Neural cell (in vitro differentiated cells): ENCODE measurements around the gene FAM162B. TPM values are rescaled to one million over a fixed set of nuclear protein-coding genes. Genes with fewer than 3 reads are reported as not detected.

Experiments used
- H2AFZ ChIP-seq: fragments of 200-600, 300-800 bp; sonication (generic), shearing (Covaris generic); 2 replicates; pipeline ENCODE4 v1.6.0; 2014; ENCODE audit warnings: low read depth, mild to moderate bottlenecking, antibody characterized with exemption, low read length, moderate library complexity
- H3F3A ChIP-seq: fragments of 200-600 bp; shearing (Covaris generic); 2 replicates; pipeline ENCODE4 v1.6.1; 2016; ENCODE audit warnings: mild to moderate bottlenecking, moderate library complexity, mixed read lengths, antibody characterized with exemption, low read length; ENCODE audit not compliant: insufficient read depth, poor library complexity, severe bottlenecking
- H3K27ac ChIP-seq: fragments of 200-600, 300-800 bp; sonication (generic), shearing (Covaris generic); 2 replicates; pipeline ENCODE4 v1.5.1; 2014; ENCODE audit warnings: mild to moderate bottlenecking, low read length, moderate library complexity
- H3K27me3 ChIP-seq: fragments of 300-800, 200-600 bp; sonication (generic), shearing (Covaris generic); 2 replicates; pipeline ENCODE4 v1.6.0; 2014; ENCODE audit warnings: mild to moderate bottlenecking, low read depth, low read length, moderate library complexity; ENCODE audit not compliant: insufficient read depth
- H3K36me3 ChIP-seq: fragments of 300-800, 200-600 bp; sonication (generic), shearing (Covaris generic); 2 replicates; pipeline ENCODE4 v1.5.1; 2014; ENCODE audit warnings: mild to moderate bottlenecking, antibody characterized with exemption, low read length, moderate library complexity; ENCODE audit not compliant: insufficient read depth
- H3K4me2 ChIP-seq: fragments of 300-800, 200-600 bp; sonication (generic), shearing (Covaris generic); 2 replicates; pipeline ENCODE4 v1.6.0; 2014; ENCODE audit warnings: mild to moderate bottlenecking, low read length
- H3K4me3 ChIP-seq: fragments of 300-800, 200-600 bp; sonication (generic), shearing (Covaris generic); 2 replicates; pipeline ENCODE4 v1.5.1; 2014; ENCODE audit warnings: mild to moderate bottlenecking, low read length, moderate library complexity
- H3K79me2 ChIP-seq: fragments of 200-600 bp; shearing (Covaris generic); replicated peaks from 2 replicates; pipeline ENCODE4 v1.6.0; 2014; ENCODE audit warnings: mild to moderate bottlenecking, low read length, moderate library complexity; ENCODE audit not compliant: insufficient read depth
- H3K9ac ChIP-seq: fragments of 300-800, 200-600 bp; sonication (generic), shearing (Covaris generic); 2 replicates; pipeline ENCODE4 v1.6.1; 2016; ENCODE audit warnings: mild to moderate bottlenecking, low read length, mixed read lengths
- H3K9me2 ChIP-seq: fragments of 200-600 bp; shearing (Covaris generic); 2 replicates; pipeline ENCODE4 v1.6.1; 2016; ENCODE audit warnings: mild to moderate bottlenecking, low read length, mixed read lengths; ENCODE audit not compliant: insufficient read depth
- H3K9me3 ChIP-seq: fragments of 200-600, 300-800 bp; sonication (generic), shearing (Covaris generic); 2 replicates; pipeline ENCODE4 v1.6.1; 2016; ENCODE audit warnings: mild to moderate bottlenecking, mixed run types, low read length, moderate library complexity, mixed read lengths
- H4K20me1 ChIP-seq: fragments of 200-600 bp; shearing (Covaris generic); 2 replicates; pipeline ENCODE4 v1.6.1; 2016; ENCODE audit warnings: mild to moderate bottlenecking, mixed run types; ENCODE audit not compliant: insufficient read depth
- CTCF ChIP-seq: fragments of 450-650 bp; IDR thresholded peaks from 2 replicates; pipeline ENCODE4 v1.5.1; 2014; ENCODE audit warnings: antibody characterized with exemption, mild to moderate bottlenecking, moderate library complexity; ENCODE audit not compliant: poor library complexity, severe bottlenecking
- EZH2 ChIP-seq: fragments of 200-600, 300-800 bp; shearing (Covaris generic), sonication (generic); IDR thresholded peaks from 2 replicates; pipeline ENCODE4 v1.6.1; 2014; ENCODE audit warnings: antibody characterized with exemption, low read length, borderline replicate concordance, mild to moderate bottlenecking; ENCODE audit not compliant: insufficient read depth, poor library complexity, severe bottlenecking
- MXI1 ChIP-seq: fragments of 450-650 bp; conservative IDR thresholded peaks from 2 replicates; pipeline ENCODE4 v1.6.1; 2014; ENCODE audit warnings: antibody characterized with exemption, mild to moderate bottlenecking; ENCODE audit not compliant: poor library complexity, severe bottlenecking
- POLR2AphosphoS5 ChIP-seq: IDR thresholded peaks from 2 replicates; pipeline ENCODE4 v1.6.1; 2012
- RAD21 ChIP-seq: fragments of 450-650 bp; conservative IDR thresholded peaks from 2 replicates; pipeline ENCODE4 v1.6.1; 2014; ENCODE audit warnings: antibody characterized with exemption, mild to moderate bottlenecking, moderate library complexity
- REST ChIP-seq: IDR thresholded peaks from 2 replicates; pipeline ENCODE4 v1.6.1; 2012; ENCODE audit warnings: borderline replicate concordance
- SMC3 ChIP-seq: fragments of 450-650 bp; conservative IDR thresholded peaks from 2 replicates; pipeline ENCODE4 v1.6.1; 2014; ENCODE audit warnings: antibody characterized with exemption, mild to moderate bottlenecking, moderate library complexity; ENCODE audit not compliant: poor library complexity
- TAF1 ChIP-seq: IDR thresholded peaks from 2 replicates; pipeline ENCODE4 v1.6.1; 2012; ENCODE audit warnings: low read depth
- polyA plus RNA-seq: library from polyadenylated mRNA; depleted of rRNA; stranded (reverse); fragments of >200 nt; gene quantifications from 2 replicates; pipeline ENCODE4 v1.2.3, GENCODE V29; 2014

Gene FAM162B
- polyA plus RNA-seq, 1 donor from 2014 or later = not detected

DNA sequence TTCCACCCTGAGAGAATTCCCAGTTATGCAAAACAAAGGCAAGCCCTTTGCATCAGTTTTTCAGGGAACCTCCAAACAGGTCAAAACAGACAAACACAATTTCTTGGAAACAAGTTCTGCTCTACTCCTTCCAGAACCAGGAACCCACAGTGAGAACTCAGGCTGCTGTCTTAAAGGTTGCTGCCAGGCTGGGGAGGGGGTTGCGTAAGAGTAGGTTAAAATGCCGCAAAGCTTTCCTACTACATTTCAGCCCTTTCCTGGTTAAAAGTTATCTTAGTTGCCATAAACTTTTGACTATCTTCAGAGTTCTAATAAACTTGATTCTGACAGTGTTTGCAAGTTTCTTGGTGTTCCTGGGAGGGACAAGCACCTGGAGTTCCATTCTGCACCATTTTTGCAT is 50.8 kb downstream of the FAM162B start:
- Histone ChIP-seq H3K27me3 (no peaks in the 10 kb centered on the region), H3F3A (no peaks in the 10 kb centered on the region), H3K36me3 (peaks cover 6% of the 10 kb centered on the region), H3K4me3 (no peak overlapping the region), H3K9me2 (no peaks in the 10 kb centered on the region), H4K20me1 (no peaks in the 10 kb centered on the region), H3K27ac (no peak overlapping the region), H3K79me2 (no peaks in the 10 kb centered on the region), H3K4me2 (no peak overlapping the region), H3K9me3 (no peaks in the 10 kb centered on the region), H3K9ac (no peak overlapping the region), H2AFZ (no peak overlapping the region)
- no peak for TF ChIP-seq EZH2
- no peak for TF ChIP-seq SMC3
- no peak for TF ChIP-seq CTCF

- H2AFZ ChIP-seq = no peak overlapping the region
- no peaks in the 10 kb centered on the region for H3K9me3 ChIP-seq
- H3K36me3 ChIP-seq = peaks cover 5% of the 10 kb centered on the region
- TF ChIP-seq REST = no peak
- TF ChIP-seq EZH2 = no peak
- no peak for TF ChIP-seq TAF1
- TF ChIP-seq CTCF = no peak
- no peak for TF ChIP-seq POLR2AphosphoS5
- TF ChIP-seq MXI1 = no peak
- TF ChIP-seq SMC3 = no peak
- no peak for TF ChIP-seq RAD21
- no peaks in the 10 kb centered on the region for H3K9me2 ChIP-seq
- no peaks in the 10 kb centered on the region for H3F3A ChIP-seq
- no peak overlapping the region for H3K27ac ChIP-seq
- no peak overlapping the region for H3K4me3 ChIP-seq
- no peak overlapping the region for H3K4me2 ChIP-seq
- no peak overlapping the region for H3K9ac ChIP-seq
- H4K20me1 ChIP-seq = no peaks in the 10 kb centered on the region
- no peaks in the 10 kb centered on the region for H3K27me3 ChIP-seq
- H3K79me2 ChIP-seq = no peaks in the 10 kb centered on the region
These were observed 51.2 kb downstream of the FAM162B start for GRCh38 chr6:116714296-116714695.
